ENCODE results near the gene PODXL. TPM values are rescaled to one million over a fixed set of nuclear protein-coding genes. Genes with fewer than 3 reads are reported as not detected.

Gene PODXL
- total and polyA plus RNA-seq, 11 donors, result 30.9 to 230 (median 71.8) TPM

GRCh38 chr7:131555552-131556052, 826 bp downstream of the PODXL start:
- H3K9me3 ChIP-seq, result no peaks in the 10 kb centered on the region
- H3K36me3 ChIP-seq, result no peaks in the 10 kb centered on the region
- intact Hi-C loops (cut with DNase I), result loop anchor here in 7 of 10 donors (1.0 to 10.0 kb wide), 9 partner anchors 25 to 99 kb away; no protein-coding TSS in a partner anchor
- peak overlapping the region; percentile 46 to 94 (median 88) for H3K4me3 ChIP-seq
- TF ChIP-seq, protein P1, sequence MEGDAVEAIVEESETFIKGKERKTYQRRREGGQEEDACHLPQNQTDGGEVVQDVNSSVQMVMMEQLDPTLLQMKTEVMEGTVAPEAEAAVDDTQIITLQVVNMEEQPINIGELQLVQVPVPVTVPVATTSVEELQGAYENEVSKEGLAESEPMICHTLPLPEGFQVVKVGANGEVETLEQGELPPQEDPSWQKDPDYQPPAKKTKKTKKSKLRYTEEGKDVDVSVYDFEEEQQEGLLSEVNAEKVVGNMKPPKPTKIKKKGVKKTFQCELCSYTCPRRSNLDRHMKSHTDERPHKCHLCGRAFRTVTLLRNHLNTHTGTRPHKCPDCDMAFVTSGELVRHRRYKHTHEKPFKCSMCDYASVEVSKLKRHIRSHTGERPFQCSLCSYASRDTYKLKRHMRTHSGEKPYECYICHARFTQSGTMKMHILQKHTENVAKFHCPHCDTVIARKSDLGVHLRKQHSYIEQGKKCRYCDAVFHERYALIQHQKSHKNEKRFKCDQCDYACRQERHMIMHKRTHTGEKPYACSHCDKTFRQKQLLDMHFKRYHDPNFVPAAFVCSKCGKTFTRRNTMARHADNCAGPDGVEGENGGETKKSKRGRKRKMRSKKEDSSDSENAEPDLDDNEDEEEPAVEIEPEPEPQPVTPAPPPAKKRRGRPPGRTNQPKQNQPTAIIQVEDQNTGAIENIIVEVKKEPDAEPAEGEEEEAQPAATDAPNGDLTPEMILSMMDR (IDR thresholded peaks at IDR 0.05), result no peak
- no peak for TF ChIP-seq POLR2A (IDR thresholded peaks at IDR 0.05)
- DNase-seq, result no peak
- H3K4me1 ChIP-seq, result peaks cover 0 to 50% (median 34%) of the 10 kb centered on the region in 12 donors
- 10 to 20% (median 17%) methylated on average over 21 to 30 of the region's 30 CpGs for WGBS, 4 donors
- H3K27me3 ChIP-seq, result peaks cover 0 to 25% (median 0%) of the 10 kb centered on the region in 9 donors
- H3K27ac ChIP-seq, result peak overlapping the region; percentile 74 to 96 (median 92)
- ATAC-seq, result no peak

DNA sequence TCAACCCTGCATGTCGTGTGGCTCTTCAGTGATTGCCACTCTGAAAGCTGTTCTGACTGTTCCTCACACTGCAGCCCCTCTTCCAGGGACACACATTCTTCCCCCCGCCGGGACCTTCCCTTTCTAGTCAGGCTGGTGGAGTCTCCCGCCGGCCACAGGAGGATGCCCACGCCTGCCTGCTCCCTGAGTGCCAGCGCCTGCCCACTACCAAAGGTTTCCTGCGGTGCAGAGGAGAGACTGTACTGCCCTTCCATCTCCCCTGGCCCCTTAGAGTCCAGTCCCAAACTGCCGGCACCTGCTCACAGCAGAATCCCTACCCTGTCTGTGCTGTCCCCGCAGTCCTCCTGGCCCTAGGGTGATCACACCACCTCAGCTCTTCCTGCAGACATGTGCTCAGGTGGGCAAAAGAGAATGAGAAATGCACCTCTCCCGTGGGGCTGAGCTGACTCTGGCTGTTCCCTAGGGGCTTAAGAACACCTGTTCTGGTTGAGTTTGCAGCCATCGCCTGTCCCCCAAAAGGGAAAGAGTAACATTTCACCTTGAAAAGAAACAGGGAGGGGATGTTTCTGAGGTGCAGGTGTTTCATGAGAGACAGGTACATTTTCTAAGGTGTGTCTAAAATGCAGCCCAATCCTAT, 1.4 kb downstream of the PODXL start:
- ATAC-seq (no peak), DNase-seq (no peak)
- Histone ChIP-seq H3K27ac (peak overlapping the region; percentile 74 to 96 (median 92)), H3K4me1 (peaks cover 0 to 53% (median 38%) of the 10 kb centered on the region in 12 donors), H3K36me3 (no peaks in the 10 kb centered on the region), H3K4me3 (peak overlapping the region; percentile 46 to 94 (median 88)), H3K27me3 (peaks cover 0 to 25% (median 0%) of the 10 kb centered on the region in 9 donors), H3K9me3 (no peaks in the 10 kb centered on the region)
- 43 to 72% (median 61%) methylated on average over 12 of the region's 12 CpGs for WGBS, 4 donors
- TF ChIP-seq, protein P1 (IDR thresholded peaks at IDR 0.05), result no peak
- TF ChIP-seq POLR2A (IDR thresholded peaks at IDR 0.05), result no peak
- intact Hi-C loops (cut with DNase I), result loop anchor here in 7 of 10 donors (2.0 to 10.0 kb wide), 8 partner anchors 43 to 100 kb away; no protein-coding TSS in a partner anchor

- 33 to 65% (median 57%) methylated on average over 4 of the region's 4 CpGs for WGBS, 4 donors
- H3K9me3 ChIP-seq, result no peaks in the 10 kb centered on the region
- DNase-seq (no peak), ATAC-seq (peak in 1 of 4 donors; percentile 18)
- peaks cover 0 to 25% (median 0%) of the 10 kb centered on the region in 9 donors for H3K27me3 ChIP-seq
- H3K27ac ChIP-seq, result peak overlapping the region in 11 of 12 donors; percentile 74 to 96 (median 92)
- intact Hi-C loops (cut with DNase I), result loop anchor here in 4 of 10 donors (2.0 to 10.0 kb wide), 5 partner anchors 42 to 101 kb away; no protein-coding TSS in a partner anchor
- peak overlapping the region in 11 of 12 donors; percentile 46 to 94 (median 89) for H3K4me3 ChIP-seq
- TF ChIP-seq POLR2A (IDR thresholded peaks at IDR 0.05), result no peak
- TF ChIP-seq, protein P1 (IDR thresholded peaks at IDR 0.05), result peak in 2 of 12 donors; percentile 7 to 17
- peaks cover 0 to 7% (median 0%) of the 10 kb centered on the region in 9 donors for H3K36me3 ChIP-seq
- H3K4me1 ChIP-seq, result peaks cover 0 to 61% (median 39%) of the 10 kb centered on the region in 12 donors
These were observed 2.5 kb downstream of the PODXL start for GRCh38 chr7:131553931-131554330.

DNA sequence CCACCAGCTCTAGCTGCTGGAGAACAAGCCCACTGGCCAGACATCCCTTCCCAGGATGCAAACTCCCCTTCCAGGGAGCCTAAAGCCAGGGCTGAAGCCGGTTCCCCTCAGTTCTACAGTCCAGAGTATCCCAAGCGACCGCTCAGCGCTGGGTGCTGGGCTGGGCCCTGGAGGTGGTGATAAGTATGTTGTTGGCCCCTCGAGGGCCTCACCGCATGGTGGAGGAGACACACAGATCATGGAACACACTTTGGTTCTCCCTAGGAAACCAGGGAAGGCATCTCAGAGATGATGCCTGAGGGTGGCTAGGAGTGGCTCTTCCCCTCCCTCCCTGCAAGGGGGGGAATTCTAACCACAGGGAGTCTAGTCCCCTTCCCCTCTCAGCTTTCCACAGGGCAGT, 4.4 kb downstream of the PODXL start:
- TF ChIP-seq POLR2A (IDR thresholded peaks at IDR 0.05), result no peak
- TF ChIP-seq, protein P1 (IDR thresholded peaks at IDR 0.05), result no peak
- DNase-seq (no peak), ATAC-seq (no peak)
- intact Hi-C loops (cut with DNase I), result loop anchor here in 3 of 10 donors (5.0 to 10.0 kb wide), 3 partner anchors 40 to 85 kb away; no protein-coding TSS in a partner anchor
- peaks cover 0 to 55% (median 28%) of the 10 kb centered on the region in 12 donors for H3K4me1 ChIP-seq
- WGBS, 4 donors, result 39 to 94% (median 66%) methylated on average over 3 to 6 of the region's 6 CpGs
- H3K4me3 ChIP-seq, result peak overlapping the region in 10 of 12 donors; percentile 64 to 94 (median 90)
- H3K36me3 ChIP-seq, result peaks cover 0 to 7% (median 0%) of the 10 kb centered on the region in 9 donors
- H3K27ac ChIP-seq, result peak overlapping the region in 11 of 12 donors; percentile 6 to 96 (median 92)
- peaks cover 0 to 25% (median 0%) of the 10 kb centered on the region in 9 donors for H3K27me3 ChIP-seq
- H3K9me3 ChIP-seq, result no peaks in the 10 kb centered on the region

All from heart left ventricle (tissue), 16 donors.